H1 (cell line): ENCODE data around the gene CDH12. TPM values are rescaled to one million over a fixed set of nuclear protein-coding genes. Genes with fewer than 3 reads are reported as not detected.

Source experiments
- CBX5 ChIP-seq: fragments of 300-800, 300-1000 bp; sonication (generic); IDR thresholded peaks from 2 replicates; pipeline ENCODE4 v1.7.1; 2016; ENCODE audit warnings: antibody characterized with exemption, low read length, low read depth
- POLR2AphosphoS5 ChIP-seq: IDR thresholded peaks from 2 replicates; pipeline ENCODE4 v1.6.1; 2011; ENCODE audit warnings: low read depth, low read length
- POU5F1 ChIP-seq: IDR thresholded peaks from 2 replicates; pipeline ENCODE4 v1.6.1; 2011; ENCODE audit warnings: low read depth, mild to moderate bottlenecking, low read length, moderate library complexity
- SP2 ChIP-seq: IDR thresholded peaks from 2 replicates; pipeline ENCODE4 v1.6.1; 2012; ENCODE audit warnings: mild to moderate bottlenecking, low read length, inconsistent platforms
- SP4 ChIP-seq: IDR thresholded peaks from 2 replicates; pipeline ENCODE4 v1.6.1; 2012; ENCODE audit warnings: low read length, inconsistent platforms
- TBP ChIP-seq: IDR thresholded peaks from 2 replicates; pipeline ENCODE4 v1.6.1; 2011; ENCODE audit warnings: low read depth, low read length, improper control_type of control experiment
- TCF12 ChIP-seq: IDR thresholded peaks from 2 replicates; pipeline ENCODE4 v1.6.1; 2011; ENCODE audit warnings: low read depth, mild to moderate bottlenecking, low read length
- polyA plus RNA-seq, 7 experiments: library from polyadenylated mRNA; depleted of rRNA in 3 of 7; stranded (reverse) in 5 of 7; unstranded in 2 of 7; fragments of >200 nt in 5 of 7; fragments of 200-250 nt in 2 of 7; gene quantifications; 1 replicate in 5 of 7; 2 replicates in 1 of 7; 4 replicates in 1 of 7; pipeline versions ENCODE4 v1.2.1 to v1.2.3, GENCODE V29; 2011 to 2013; ENCODE audit warnings: missing spikeins in 2 of 7, mixed read lengths in 2 of 7
- total RNA-seq: library from RNA; stranded (reverse); fragmentation: NEBNext Ultra II Directional; extraction: Animal tissue kit (Norgen Biotek cat#: 25700); gene quantifications from 2 replicates; pipeline ENCODE4 v1.2.1, GENCODE V29; 2021
- TF ChIP-seq, protein P1 (sequence below): fragments of 300-600 bp; sonication (generic); IDR thresholded peaks from 2 replicates; pipeline ENCODE4 v1.7.1; 2012; ENCODE audit warnings: low read length, moderate library complexity, mild to moderate bottlenecking, inconsistent platforms; ENCODE audit not compliant: insufficient replicate concordance
- TF ChIP-seq, protein P2 (sequence below): IDR thresholded peaks from 2 replicates; pipeline ENCODE4 v1.6.1; 2012; ENCODE audit warnings: low read length, inconsistent platforms
- TF ChIP-seq, protein P3 (sequence below): IDR thresholded peaks from 2 replicates; pipeline ENCODE4 v1.6.1; 2011; ENCODE audit warnings: low read depth, mild to moderate bottlenecking, low read length; ENCODE audit not compliant: insufficient read depth

CDH12 gene
- total and polyA plus RNA-seq, 2 of the 8 experiments (the other 6 are each of a cell fraction or from before 2014, with no cell fraction given): 0.03 TPM; not detected in 1

DNA sequence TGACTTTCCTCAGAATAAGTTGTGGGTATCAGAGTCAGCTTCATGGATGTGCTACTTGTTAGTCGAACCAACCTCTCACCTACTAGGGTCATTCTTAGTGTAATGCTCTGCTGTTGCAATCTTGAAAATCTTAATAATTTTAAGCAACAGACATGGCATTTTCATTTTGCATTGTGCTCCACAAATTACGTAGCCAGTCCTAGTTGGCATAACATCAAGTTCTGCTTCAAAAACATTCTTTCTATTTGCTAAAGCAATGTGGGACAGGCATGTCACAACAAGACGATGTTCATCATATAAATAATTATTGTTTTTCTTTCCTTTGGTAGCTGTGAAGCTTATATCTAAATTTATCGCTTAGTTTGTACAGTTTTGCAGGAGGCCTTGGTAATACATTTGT is 39.3 kb upstream of the CDH12 start (continued):
- TF ChIP-seq, protein P1, sequence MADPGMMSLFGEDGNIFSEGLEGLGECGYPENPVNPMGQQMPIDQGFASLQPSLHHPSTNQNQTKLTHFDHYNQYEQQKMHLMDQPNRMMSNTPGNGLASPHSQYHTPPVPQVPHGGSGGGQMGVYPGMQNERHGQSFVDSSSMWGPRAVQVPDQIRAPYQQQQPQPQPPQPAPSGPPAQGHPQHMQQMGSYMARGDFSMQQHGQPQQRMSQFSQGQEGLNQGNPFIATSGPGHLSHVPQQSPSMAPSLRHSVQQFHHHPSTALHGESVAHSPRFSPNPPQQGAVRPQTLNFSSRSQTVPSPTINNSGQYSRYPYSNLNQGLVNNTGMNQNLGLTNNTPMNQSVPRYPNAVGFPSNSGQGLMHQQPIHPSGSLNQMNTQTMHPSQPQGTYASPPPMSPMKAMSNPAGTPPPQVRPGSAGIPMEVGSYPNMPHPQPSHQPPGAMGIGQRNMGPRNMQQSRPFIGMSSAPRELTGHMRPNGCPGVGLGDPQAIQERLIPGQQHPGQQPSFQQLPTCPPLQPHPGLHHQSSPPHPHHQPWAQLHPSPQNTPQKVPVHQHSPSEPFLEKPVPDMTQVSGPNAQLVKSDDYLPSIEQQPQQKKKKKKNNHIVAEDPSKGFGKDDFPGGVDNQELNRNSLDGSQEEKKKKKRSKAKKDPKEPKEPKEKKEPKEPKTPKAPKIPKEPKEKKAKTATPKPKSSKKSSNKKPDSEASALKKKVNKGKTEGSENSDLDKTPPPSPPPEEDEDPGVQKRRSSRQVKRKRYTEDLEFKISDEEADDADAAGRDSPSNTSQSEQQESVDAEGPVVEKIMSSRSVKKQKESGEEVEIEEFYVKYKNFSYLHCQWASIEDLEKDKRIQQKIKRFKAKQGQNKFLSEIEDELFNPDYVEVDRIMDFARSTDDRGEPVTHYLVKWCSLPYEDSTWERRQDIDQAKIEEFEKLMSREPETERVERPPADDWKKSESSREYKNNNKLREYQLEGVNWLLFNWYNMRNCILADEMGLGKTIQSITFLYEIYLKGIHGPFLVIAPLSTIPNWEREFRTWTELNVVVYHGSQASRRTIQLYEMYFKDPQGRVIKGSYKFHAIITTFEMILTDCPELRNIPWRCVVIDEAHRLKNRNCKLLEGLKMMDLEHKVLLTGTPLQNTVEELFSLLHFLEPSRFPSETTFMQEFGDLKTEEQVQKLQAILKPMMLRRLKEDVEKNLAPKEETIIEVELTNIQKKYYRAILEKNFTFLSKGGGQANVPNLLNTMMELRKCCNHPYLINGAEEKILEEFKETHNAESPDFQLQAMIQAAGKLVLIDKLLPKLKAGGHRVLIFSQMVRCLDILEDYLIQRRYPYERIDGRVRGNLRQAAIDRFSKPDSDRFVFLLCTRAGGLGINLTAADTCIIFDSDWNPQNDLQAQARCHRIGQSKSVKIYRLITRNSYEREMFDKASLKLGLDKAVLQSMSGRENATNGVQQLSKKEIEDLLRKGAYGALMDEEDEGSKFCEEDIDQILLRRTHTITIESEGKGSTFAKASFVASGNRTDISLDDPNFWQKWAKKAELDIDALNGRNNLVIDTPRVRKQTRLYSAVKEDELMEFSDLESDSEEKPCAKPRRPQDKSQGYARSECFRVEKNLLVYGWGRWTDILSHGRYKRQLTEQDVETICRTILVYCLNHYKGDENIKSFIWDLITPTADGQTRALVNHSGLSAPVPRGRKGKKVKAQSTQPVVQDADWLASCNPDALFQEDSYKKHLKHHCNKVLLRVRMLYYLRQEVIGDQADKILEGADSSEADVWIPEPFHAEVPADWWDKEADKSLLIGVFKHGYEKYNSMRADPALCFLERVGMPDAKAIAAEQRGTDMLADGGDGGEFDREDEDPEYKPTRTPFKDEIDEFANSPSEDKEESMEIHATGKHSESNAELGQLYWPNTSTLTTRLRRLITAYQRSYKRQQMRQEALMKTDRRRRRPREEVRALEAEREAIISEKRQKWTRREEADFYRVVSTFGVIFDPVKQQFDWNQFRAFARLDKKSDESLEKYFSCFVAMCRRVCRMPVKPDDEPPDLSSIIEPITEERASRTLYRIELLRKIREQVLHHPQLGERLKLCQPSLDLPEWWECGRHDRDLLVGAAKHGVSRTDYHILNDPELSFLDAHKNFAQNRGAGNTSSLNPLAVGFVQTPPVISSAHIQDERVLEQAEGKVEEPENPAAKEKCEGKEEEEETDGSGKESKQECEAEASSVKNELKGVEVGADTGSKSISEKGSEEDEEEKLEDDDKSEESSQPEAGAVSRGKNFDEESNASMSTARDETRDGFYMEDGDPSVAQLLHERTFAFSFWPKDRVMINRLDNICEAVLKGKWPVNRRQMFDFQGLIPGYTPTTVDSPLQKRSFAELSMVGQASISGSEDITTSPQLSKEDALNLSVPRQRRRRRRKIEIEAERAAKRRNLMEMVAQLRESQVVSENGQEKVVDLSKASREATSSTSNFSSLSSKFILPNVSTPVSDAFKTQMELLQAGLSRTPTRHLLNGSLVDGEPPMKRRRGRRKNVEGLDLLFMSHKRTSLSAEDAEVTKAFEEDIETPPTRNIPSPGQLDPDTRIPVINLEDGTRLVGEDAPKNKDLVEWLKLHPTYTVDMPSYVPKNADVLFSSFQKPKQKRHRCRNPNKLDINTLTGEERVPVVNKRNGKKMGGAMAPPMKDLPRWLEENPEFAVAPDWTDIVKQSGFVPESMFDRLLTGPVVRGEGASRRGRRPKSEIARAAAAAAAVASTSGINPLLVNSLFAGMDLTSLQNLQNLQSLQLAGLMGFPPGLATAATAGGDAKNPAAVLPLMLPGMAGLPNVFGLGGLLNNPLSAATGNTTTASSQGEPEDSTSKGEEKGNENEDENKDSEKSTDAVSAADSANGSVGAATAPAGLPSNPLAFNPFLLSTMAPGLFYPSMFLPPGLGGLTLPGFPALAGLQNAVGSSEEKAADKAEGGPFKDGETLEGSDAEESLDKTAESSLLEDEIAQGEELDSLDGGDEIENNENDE: no peak
- TF ChIP-seq POLR2AphosphoS5 (no peak), SP4 (no peak), TBP (no peak), POU5F1 (no peak), SP2 (no peak), CBX5 (no peak), TCF12 (no peak)
- TF ChIP-seq, protein P2, sequence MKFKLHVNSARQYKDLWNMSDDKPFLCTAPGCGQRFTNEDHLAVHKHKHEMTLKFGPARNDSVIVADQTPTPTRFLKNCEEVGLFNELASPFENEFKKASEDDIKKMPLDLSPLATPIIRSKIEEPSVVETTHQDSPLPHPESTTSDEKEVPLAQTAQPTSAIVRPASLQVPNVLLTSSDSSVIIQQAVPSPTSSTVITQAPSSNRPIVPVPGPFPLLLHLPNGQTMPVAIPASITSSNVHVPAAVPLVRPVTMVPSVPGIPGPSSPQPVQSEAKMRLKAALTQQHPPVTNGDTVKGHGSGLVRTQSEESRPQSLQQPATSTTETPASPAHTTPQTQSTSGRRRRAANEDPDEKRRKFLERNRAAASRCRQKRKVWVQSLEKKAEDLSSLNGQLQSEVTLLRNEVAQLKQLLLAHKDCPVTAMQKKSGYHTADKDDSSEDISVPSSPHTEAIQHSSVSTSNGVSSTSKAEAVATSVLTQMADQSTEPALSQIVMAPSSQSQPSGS: no peak
- TF ChIP-seq, protein P3, sequence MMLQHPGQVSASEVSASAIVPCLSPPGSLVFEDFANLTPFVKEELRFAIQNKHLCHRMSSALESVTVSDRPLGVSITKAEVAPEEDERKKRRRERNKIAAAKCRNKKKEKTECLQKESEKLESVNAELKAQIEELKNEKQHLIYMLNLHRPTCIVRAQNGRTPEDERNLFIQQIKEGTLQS: no peak
